Loucy (cell line): Measurements from ENCODE around the gene RRAD.

Source experiments
- H2AFZ ChIP-seq: fragments of 200-600 bp; sonication (generic); 2 replicates; pipeline ENCODE4 v1.6.0; 2016; ENCODE audit warnings: antibody characterized with exemption, mild to moderate bottlenecking, low read length, moderate library complexity
- H3F3A ChIP-seq: fragments of 200-600 bp; 2 replicates; pipeline ENCODE4 v1.6.0; 2016; ENCODE audit warnings: antibody characterized with exemption, low read depth, mild to moderate bottlenecking
- H3K27me3 ChIP-seq: fragments of 200-600 bp; sonication (generic); 2 replicates; pipeline ENCODE4 v1.6.1; 2014; ENCODE audit warnings: low read length, mild to moderate bottlenecking; ENCODE audit not compliant: insufficient read depth, poor library complexity, severe bottlenecking
- H3K36me3 ChIP-seq: fragments of 200-600 bp; sonication (generic); 2 replicates; pipeline ENCODE4 v1.6.1; 2016; ENCODE audit warnings: low read length; ENCODE audit not compliant: insufficient read depth
- H3K4me1 ChIP-seq: fragments of 200-600 bp; sonication (generic); 2 replicates; pipeline ENCODE4 v1.5.1; 2014; ENCODE audit warnings: low read length, mild to moderate bottlenecking; ENCODE audit not compliant: insufficient read depth, poor library complexity, severe bottlenecking
- H3K4me2 ChIP-seq: fragments of 200-600 bp; sonication (generic); 2 replicates; pipeline ENCODE4 v1.6.0; 2014; ENCODE audit warnings: antibody characterized with exemption, low read length, low read depth, mild to moderate bottlenecking; ENCODE audit not compliant: poor library complexity, severe bottlenecking
- H3K4me3 ChIP-seq: fragments of 200-600 bp; sonication (generic); 2 replicates; pipeline ENCODE4 v1.5.1; 2014; ENCODE audit warnings: low read length, mild to moderate bottlenecking, mixed read lengths; ENCODE audit not compliant: poor library complexity, severe bottlenecking
- H3K79me2 ChIP-seq: fragments of 200-600 bp; sonication (generic); 2 replicates; pipeline ENCODE4 v1.6.1; 2014; ENCODE audit warnings: low read length; ENCODE audit not compliant: insufficient read depth
- H3K9ac ChIP-seq: fragments of 200-600 bp; sonication (generic); 2 replicates; pipeline ENCODE4 v1.6.0; 2014; ENCODE audit warnings: mild to moderate bottlenecking, low read depth, low read length, moderate library complexity; ENCODE audit not compliant: poor library complexity, severe bottlenecking
- H3K9me2 ChIP-seq: fragments of 200-600 bp; sonication (generic); replicated peaks from 2 replicates; pipeline ENCODE4 v1.6.1; 2016; ENCODE audit warnings: low read depth, low read length, mixed read lengths
- H3K9me3 ChIP-seq: fragments of 200-600 bp; sonication (generic); 2 replicates; pipeline ENCODE4 v1.6.1; 2014; ENCODE audit warnings: mild to moderate bottlenecking, antibody characterized with exemption, low read length, low read depth; ENCODE audit not compliant: insufficient read depth
- H4K20me1 ChIP-seq: fragments of 200-600 bp; sonication (generic); 2 replicates; pipeline ENCODE4 v1.6.0; 2014; ENCODE audit warnings: antibody characterized with exemption, low read length, mild to moderate bottlenecking; ENCODE audit not compliant: insufficient read depth, poor library complexity, severe bottlenecking
- CTCF ChIP-seq: fragments of 200-600 bp; sonication (generic); conservative IDR thresholded peaks from 2 replicates; pipeline ENCODE4 v1.5.1; 2014; ENCODE audit warnings: mild to moderate bottlenecking, antibody characterized with exemption, low read length
- EZH2phosphoT487 ChIP-seq: fragments of 200-600 bp; IDR thresholded peaks from 2 replicates; pipeline ENCODE4 v1.6.1; 2018; ENCODE audit warnings: antibody characterized with exemption, mild to moderate bottlenecking, moderate library complexity, borderline replicate concordance

Gene RRAD

GRCh38 chr16:66873685-66874055 lies 51.7 kb downstream of the RRAD start:
- Histone ChIP-seq H3K36me3 (no peaks in the 10 kb centered on the region), H2AFZ (no peak overlapping the region), H3K9me3 (no peaks in the 10 kb centered on the region), H3F3A (peaks cover 19% of the 10 kb centered on the region), H3K27me3 (no peaks in the 10 kb centered on the region), H3K4me1 (peaks cover 51% of the 10 kb centered on the region), H3K79me2 (no peaks in the 10 kb centered on the region), H3K9ac (peak overlapping the region; percentile 53), H3K9me2 (no peaks in the 10 kb centered on the region), H3K4me2 (peak overlapping the region; percentile 21), H3K4me3 (no peak overlapping the region), H4K20me1 (no peaks in the 10 kb centered on the region)
- TF ChIP-seq CTCF (no peak), EZH2phosphoT487 (no peak)

GRCh38 chr16:66872943-66873684 lies 52.2 kb downstream of the RRAD start:
- Histone ChIP-seq H3K27me3 (no peaks in the 10 kb centered on the region), H3K9me2 (no peaks in the 10 kb centered on the region), H3K79me2 (no peaks in the 10 kb centered on the region), H3K4me1 (peaks cover 46% of the 10 kb centered on the region), H2AFZ (peak overlapping the region; percentile 71), H3K4me3 (peak overlapping the region; percentile 72), H3K36me3 (no peaks in the 10 kb centered on the region), H4K20me1 (no peaks in the 10 kb centered on the region), H3K4me2 (peak overlapping the region; percentile 76), H3F3A (peaks cover 14% of the 10 kb centered on the region), H3K9me3 (no peaks in the 10 kb centered on the region), H3K9ac (peak overlapping the region; percentile 68)
- TF ChIP-seq EZH2phosphoT487 (no peak), CTCF (peak; percentile 90)

GRCh38 chr16:66872559-66872942 lies 52.8 kb downstream of the RRAD start:
- H3K4me1 ChIP-seq = peaks cover 40% of the 10 kb centered on the region
- no peak for TF ChIP-seq CTCF
- no peak for TF ChIP-seq EZH2phosphoT487
- H3K9me2 ChIP-seq = no peaks in the 10 kb centered on the region

More at GRCh38 chr16:66872559-66872942, 52.8 kb downstream of the RRAD start:
- Histone ChIP-seq H3F3A (peaks cover 10% of the 10 kb centered on the region; the same call in 1 of the 2 replicates), H3K36me3 (no peaks in the 10 kb centered on the region), H3K27me3 (no peaks in the 10 kb centered on the region), H2AFZ (peak overlapping the region; percentile 71), H4K20me1 (no peaks in the 10 kb centered on the region), H3K79me2 (no peaks in the 10 kb centered on the region), H3K4me3 (peak overlapping the region; percentile 72), H3K9ac (peak overlapping the region; percentile 68), H3K9me3 (no peaks in the 10 kb centered on the region), H3K4me2 (peak overlapping the region; percentile 76)
